ENCODE results near the gene IKZF5.

IKZF5 gene

GRCh38 chr10:122957474-122957873 is 51.1 kb downstream of the IKZF5 start:
- no peak for TF ChIP-seq CTCF (IDR thresholded peaks at IDR 0.05; ENCODE audit: borderline replicate concordance, insufficient read depth, low read depth, low read length)
- H3K4me3 ChIP-seq (ENCODE audit: low read depth, low read length): no peak overlapping the region

GRCh38 chr10:122955892-122956291 is 52.7 kb downstream of the IKZF5 start:
- H3K4me3 ChIP-seq (ENCODE audit: low read depth, low read length): no peak overlapping the region
- no peak for TF ChIP-seq CTCF (IDR thresholded peaks at IDR 0.05; ENCODE audit: borderline replicate concordance, insufficient read depth, low read depth, low read length)

- no peak for TF ChIP-seq CTCF (IDR thresholded peaks at IDR 0.05; ENCODE audit: borderline replicate concordance, insufficient read depth, low read depth, low read length)
- H3K4me3 ChIP-seq (ENCODE audit: low read depth, low read length): peak overlapping the region; percentile 18
Measured at GRCh38 chr10:122954731-122955050, 53.9 kb downstream of the IKZF5 start.

- no peak for TF ChIP-seq CTCF (IDR thresholded peaks at IDR 0.05; ENCODE audit: borderline replicate concordance, insufficient read depth, low read depth, low read length)
- peak within 1 kb of the TSS; percentile 80 for H3K4me3 ChIP-seq (ENCODE audit: low read depth, low read length)
Measured at GRCh38 chr10:122953902-122954730, 54.5 kb downstream of the IKZF5 start, which contains the start of gene C10orf88. Gene C10orf88, minus strand, starts transcription at chr10:122954227. Its CDS starts 49 bp downstream, at chr10:122954178.

GRCh38 chr10:122949296-122949695 is 59.3 kb downstream of the IKZF5 start:
- no peak overlapping the region for H3K4me3 ChIP-seq (ENCODE audit: low read depth, low read length)
- no peak for TF ChIP-seq CTCF (IDR thresholded peaks at IDR 0.05; ENCODE audit: borderline replicate concordance, insufficient read depth, low read depth, low read length)
